GM12891 (cell line): ENCODE measurements around the gene TLE3.

Experiments used
- POLR2A ChIP-seq: IDR thresholded peaks from 2 replicates; pipeline ENCODE4 v1.6.1; 2011; ENCODE audit warnings: low read depth, low read length, control low read depth
- POLR2AphosphoS5 ChIP-seq: IDR thresholded peaks from 2 replicates; pipeline ENCODE4 v1.6.1; 2011; ENCODE audit warnings: low read depth, low read length, control low read depth
- TAF1 ChIP-seq: IDR thresholded peaks from 2 replicates; pipeline ENCODE4 v1.6.1; 2011; ENCODE audit warnings: low read depth, low read length, control low read depth

GRCh38 chr15:70060993-70061305, 36.8 kb downstream of the TLE3 start:
- TF ChIP-seq POLR2A = no peak
- no peak for TF ChIP-seq POLR2AphosphoS5
- no peak for TF ChIP-seq TAF1
